ENCODE results near the gene SNTB2. TPM values are rescaled to one million over a fixed set of nuclear protein-coding genes. Genes with fewer than 3 reads are reported as not detected.

The SNTB2 gene
- total and polyA plus RNA-seq, 2 of the 13 experiments (the other 11 are each of a cell fraction or from before 2014, with no cell fraction given) = 11.5 to 19.2 TPM

DNA sequence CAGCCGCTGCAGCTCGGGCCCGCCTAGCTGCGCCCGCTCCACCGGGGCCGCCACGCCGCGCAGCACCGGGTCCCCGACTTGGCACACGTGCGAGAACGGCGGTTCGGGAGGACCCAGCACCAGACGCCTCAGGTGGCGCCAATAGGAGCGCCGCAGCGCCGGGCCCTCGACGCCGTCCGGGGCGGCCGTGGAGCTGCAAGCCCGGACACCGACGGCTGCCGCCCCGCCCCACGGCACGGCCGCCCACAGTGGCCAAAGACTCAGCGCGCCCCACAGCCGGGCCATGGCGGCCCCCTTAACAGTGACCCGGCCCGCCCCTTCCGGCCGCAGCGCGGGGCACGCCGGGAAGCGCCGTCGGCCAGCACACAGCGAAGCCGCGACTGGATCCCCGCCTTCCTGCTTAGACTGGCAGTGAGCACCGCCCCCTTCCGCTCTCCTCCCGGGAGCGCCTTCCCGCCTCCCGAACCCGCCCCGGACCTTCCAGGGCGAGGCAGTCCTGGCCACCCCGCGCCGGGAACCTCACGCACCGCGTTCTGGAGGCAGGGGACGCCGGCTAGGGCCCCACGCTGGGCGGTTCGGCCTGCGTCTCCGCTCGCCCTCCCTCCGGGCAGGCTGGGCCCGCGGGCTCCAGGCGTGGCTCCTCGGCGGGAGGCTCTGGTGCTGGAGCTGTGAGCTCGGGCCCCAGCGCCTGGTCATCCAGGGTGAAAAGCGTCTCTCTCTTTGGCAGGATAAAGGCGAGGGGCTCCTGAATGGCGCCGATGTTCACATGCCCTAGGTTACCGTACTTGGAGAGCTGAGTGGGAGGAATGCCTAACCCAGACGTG lies 143.5 kb downstream of the SNTB2 start, which contains the start of gene PDF (continued):
- TF ChIP-seq ZNF33B (CRISPR knock-in tag; IDR thresholded peaks at IDR 0.05) (peak; percentile 86; the same call in 1 of the 2 replicates), ZNF746 (CRISPR knock-in tag; IDR thresholded peaks at IDR 0.05) (peak; percentile 32; the same call in 1 of the 2 replicates), NPAS2 (CRISPR knock-in tag; IDR thresholded peaks at IDR 0.05; ENCODE audit: borderline replicate concordance) (no peak), GFI1 (CRISPR knock-in tag; IDR thresholded peaks at IDR 0.05; ENCODE audit: borderline replicate concordance) (peak; percentile 80; the same call in 1 of the 2 replicates), KLF12 (CRISPR knock-in tag; IDR thresholded peaks at IDR 0.05; ENCODE audit: borderline replicate concordance) (peak; percentile 76; the same call in 1 of the 2 replicates), NKX3-1 (CRISPR knock-in tag; IDR thresholded peaks at IDR 0.05) (peak; percentile 61; the same call in 1 of the 2 replicates), ZFP36L1 (CRISPR knock-in tag; IDR thresholded peaks at IDR 0.05) (peak; percentile 33; the same call in 1 of the 2 replicates), ZNF329 (CRISPR knock-in tag; IDR thresholded peaks at IDR 0.05; ENCODE audit: low read depth) (peak; percentile 70; the same call in 1 of the 2 replicates), RBFOX2 (IDR thresholded peaks at IDR 0.05; ENCODE audit: low read depth, low read length) (peak; percentile 99), EP300 (IDR thresholded peaks at IDR 0.05; ENCODE audit: low read depth in 2 of 2, low read length in 2 of 2) (0 out of 4 replicates have a peak, but pooled peaks of 1 of the 2 experiments have one; percentile 35), EP300 (CRISPR knock-in tag; IDR thresholded peaks at IDR 0.05; ENCODE audit: borderline replicate concordance) (peak; percentile 34; the same call in 1 of the 2 replicates), HIVEP1 (CRISPR knock-in tag; IDR thresholded peaks at IDR 0.05) (peak; percentile 82; the same call in 1 of the 2 replicates), KLF11 (CRISPR knock-in tag; IDR thresholded peaks at IDR 0.05) (peak; percentile 69; the same call in 1 of the 2 replicates), PHF5A (CRISPR knock-in tag; IDR thresholded peaks at IDR 0.05; ENCODE audit: low read depth, unreplicated experiment) (peak; percentile 99), ZNF264 (CRISPR knock-in tag; IDR thresholded peaks at IDR 0.05) (peak; percentile 73), ZNF263 (CRISPR knock-in tag; IDR thresholded peaks at IDR 0.05) (peak; percentile 72), ZNF138 (CRISPR knock-in tag; IDR thresholded peaks at IDR 0.05; ENCODE audit: low read depth) (peak; percentile 94), CHD2 (IDR thresholded peaks at IDR 0.05; ENCODE audit: low read depth, low read length) (no peak)
- TF ChIP-seq, protein P1, sequence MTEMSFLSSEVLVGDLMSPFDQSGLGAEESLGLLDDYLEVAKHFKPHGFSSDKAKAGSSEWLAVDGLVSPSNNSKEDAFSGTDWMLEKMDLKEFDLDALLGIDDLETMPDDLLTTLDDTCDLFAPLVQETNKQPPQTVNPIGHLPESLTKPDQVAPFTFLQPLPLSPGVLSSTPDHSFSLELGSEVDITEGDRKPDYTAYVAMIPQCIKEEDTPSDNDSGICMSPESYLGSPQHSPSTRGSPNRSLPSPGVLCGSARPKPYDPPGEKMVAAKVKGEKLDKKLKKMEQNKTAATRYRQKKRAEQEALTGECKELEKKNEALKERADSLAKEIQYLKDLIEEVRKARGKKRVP (CRISPR knock-in tag; IDR thresholded peaks at IDR 0.05) = peak in 1 of 2 experiments; percentile 87; a peak in 2 of 4 replicates
- TF ChIP-seq, protein P2, sequence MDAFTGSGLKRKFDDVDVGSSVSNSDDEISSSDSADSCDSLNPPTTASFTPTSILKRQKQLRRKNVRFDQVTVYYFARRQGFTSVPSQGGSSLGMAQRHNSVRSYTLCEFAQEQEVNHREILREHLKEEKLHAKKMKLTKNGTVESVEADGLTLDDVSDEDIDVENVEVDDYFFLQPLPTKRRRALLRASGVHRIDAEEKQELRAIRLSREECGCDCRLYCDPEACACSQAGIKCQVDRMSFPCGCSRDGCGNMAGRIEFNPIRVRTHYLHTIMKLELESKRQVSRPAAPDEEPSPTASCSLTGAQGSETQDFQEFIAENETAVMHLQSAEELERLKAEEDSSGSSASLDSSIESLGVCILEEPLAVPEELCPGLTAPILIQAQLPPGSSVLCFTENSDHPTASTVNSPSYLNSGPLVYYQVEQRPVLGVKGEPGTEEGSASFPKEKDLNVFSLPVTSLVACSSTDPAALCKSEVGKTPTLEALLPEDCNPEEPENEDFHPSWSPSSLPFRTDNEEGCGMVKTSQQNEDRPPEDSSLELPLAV (CRISPR knock-in tag; conservative IDR thresholded peaks at IDR 0.05; ENCODE audit: low read depth) = no peak
- TF ChIP-seq, protein P3, sequence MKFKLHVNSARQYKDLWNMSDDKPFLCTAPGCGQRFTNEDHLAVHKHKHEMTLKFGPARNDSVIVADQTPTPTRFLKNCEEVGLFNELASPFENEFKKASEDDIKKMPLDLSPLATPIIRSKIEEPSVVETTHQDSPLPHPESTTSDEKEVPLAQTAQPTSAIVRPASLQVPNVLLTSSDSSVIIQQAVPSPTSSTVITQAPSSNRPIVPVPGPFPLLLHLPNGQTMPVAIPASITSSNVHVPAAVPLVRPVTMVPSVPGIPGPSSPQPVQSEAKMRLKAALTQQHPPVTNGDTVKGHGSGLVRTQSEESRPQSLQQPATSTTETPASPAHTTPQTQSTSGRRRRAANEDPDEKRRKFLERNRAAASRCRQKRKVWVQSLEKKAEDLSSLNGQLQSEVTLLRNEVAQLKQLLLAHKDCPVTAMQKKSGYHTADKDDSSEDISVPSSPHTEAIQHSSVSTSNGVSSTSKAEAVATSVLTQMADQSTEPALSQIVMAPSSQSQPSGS (CRISPR knock-in tag; IDR thresholded peaks at IDR 0.05) = peak; percentile 78; the same call in 1 of the 2 replicates
- TF ChIP-seq, protein P4, sequence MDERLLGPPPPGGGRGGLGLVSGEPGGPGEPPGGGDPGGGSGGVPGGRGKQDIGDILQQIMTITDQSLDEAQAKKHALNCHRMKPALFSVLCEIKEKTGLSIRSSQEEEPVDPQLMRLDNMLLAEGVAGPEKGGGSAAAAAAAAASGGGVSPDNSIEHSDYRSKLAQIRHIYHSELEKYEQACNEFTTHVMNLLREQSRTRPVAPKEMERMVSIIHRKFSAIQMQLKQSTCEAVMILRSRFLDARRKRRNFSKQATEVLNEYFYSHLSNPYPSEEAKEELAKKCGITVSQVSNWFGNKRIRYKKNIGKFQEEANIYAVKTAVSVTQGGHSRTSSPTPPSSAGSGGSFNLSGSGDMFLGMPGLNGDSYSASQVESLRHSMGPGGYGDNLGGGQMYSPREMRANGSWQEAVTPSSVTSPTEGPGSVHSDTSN (CRISPR knock-in tag; IDR thresholded peaks at IDR 0.05) = no peak
- TF ChIP-seq, protein P5, sequence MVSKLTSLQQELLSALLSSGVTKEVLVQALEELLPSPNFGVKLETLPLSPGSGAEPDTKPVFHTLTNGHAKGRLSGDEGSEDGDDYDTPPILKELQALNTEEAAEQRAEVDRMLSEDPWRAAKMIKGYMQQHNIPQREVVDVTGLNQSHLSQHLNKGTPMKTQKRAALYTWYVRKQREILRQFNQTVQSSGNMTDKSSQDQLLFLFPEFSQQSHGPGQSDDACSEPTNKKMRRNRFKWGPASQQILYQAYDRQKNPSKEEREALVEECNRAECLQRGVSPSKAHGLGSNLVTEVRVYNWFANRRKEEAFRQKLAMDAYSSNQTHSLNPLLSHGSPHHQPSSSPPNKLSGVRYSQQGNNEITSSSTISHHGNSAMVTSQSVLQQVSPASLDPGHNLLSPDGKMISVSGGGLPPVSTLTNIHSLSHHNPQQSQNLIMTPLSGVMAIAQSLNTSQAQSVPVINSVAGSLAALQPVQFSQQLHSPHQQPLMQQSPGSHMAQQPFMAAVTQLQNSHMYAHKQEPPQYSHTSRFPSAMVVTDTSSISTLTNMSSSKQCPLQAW (CRISPR knock-in tag; IDR thresholded peaks at IDR 0.05) = peak; percentile 85
